Measurements from ENCODE around the gene GALNT18. TPM values are rescaled to one million over a fixed set of nuclear protein-coding genes. Genes with fewer than 3 reads are reported as not detected.

The GALNT18 gene
- total and polyA plus RNA-seq, 3 experiments from 2014 or later, result 1.3 TPM; not detected in 1

GRCh38 chr11:11401960-11402535 is 219.8 kb downstream of the GALNT18 start:
- Mint-ChIP-seq H3K27ac (no peak overlapping the region), H3K9me3 (no peaks in the 10 kb centered on the region), H3K4me1 (no peaks in the 10 kb centered on the region), H3K27me3 (peaks cover 2 to 26% of the 10 kb centered on the region in 2 donors), H3K36me3 (peaks cover 0 to 2% (median 0%) of the 10 kb centered on the region in 3 donors), H3K4me3 (no peak overlapping the region)
- CTCF ChIA-PET, result no interaction called here
- Histone ChIP-seq H3K36me3 (ENCODE audit: insufficient read depth, low read length) (no peaks in the 10 kb centered on the region), H3K4me3 (ENCODE audit: low read length) (no peak overlapping the region), H3K9me3 (ENCODE audit: low read length) (no peaks in the 10 kb centered on the region), H3K27ac (ENCODE audit: low read depth, low read length) (no peak overlapping the region), H3K4me1 (ENCODE audit: insufficient read depth, low read length) (no peaks in the 10 kb centered on the region), H3K27me3 (ENCODE audit: insufficient read depth, low read length, poor library complexity, severe bottlenecking) (no peaks in the 10 kb centered on the region)
- DNase-seq, result no peak
- POLR2A ChIA-PET, result no interaction called here

- Mint-ChIP-seq H3K27me3 (peaks cover 2 to 27% of the 10 kb centered on the region in 2 donors), H3K36me3 (peaks cover 0 to 2% (median 0%) of the 10 kb centered on the region in 3 donors), H3K4me1 (no peaks in the 10 kb centered on the region), H3K27ac (no peak overlapping the region), H3K4me3 (no peak overlapping the region), H3K9me3 (no peaks in the 10 kb centered on the region)
- H3K4me1 ChIP-seq (ENCODE audit: insufficient read depth, low read length), result no peaks in the 10 kb centered on the region
- ChIA-PET POLR2A (no interaction called here), CTCF (no interaction called here)
- no peak overlapping the region for H3K4me3 ChIP-seq (ENCODE audit: low read length)
- no peak for DNase-seq
- H3K27me3 ChIP-seq (ENCODE audit: insufficient read depth, low read length, poor library complexity, severe bottlenecking), result no peaks in the 10 kb centered on the region
- H3K27ac ChIP-seq (ENCODE audit: low read depth, low read length), result no peak overlapping the region
- H3K36me3 ChIP-seq (ENCODE audit: insufficient read depth, low read length), result no peaks in the 10 kb centered on the region
- no peaks in the 10 kb centered on the region for H3K9me3 ChIP-seq (ENCODE audit: low read length)
These were observed 221.1 kb downstream of the GALNT18 start for GRCh38 chr11:11400635-11401232.

GRCh38 chr11:11400121-11400520 is 221.7 kb downstream of the GALNT18 start:
- POLR2A ChIA-PET, result no interaction called here
- H3K27ac Mint-ChIP-seq, result no peak overlapping the region
- H3K9me3 Mint-ChIP-seq, result no peaks in the 10 kb centered on the region
- Histone ChIP-seq H3K4me1 (ENCODE audit: insufficient read depth, low read length) (no peaks in the 10 kb centered on the region), H3K9me3 (ENCODE audit: low read length) (no peaks in the 10 kb centered on the region), H3K4me3 (ENCODE audit: low read length) (no peak overlapping the region), H3K27ac (ENCODE audit: low read depth, low read length) (no peak overlapping the region), H3K27me3 (ENCODE audit: insufficient read depth, low read length, poor library complexity, severe bottlenecking) (no peaks in the 10 kb centered on the region), H3K36me3 (ENCODE audit: insufficient read depth, low read length) (no peaks in the 10 kb centered on the region)
- H3K4me3 Mint-ChIP-seq, result no peak overlapping the region
- H3K4me1 Mint-ChIP-seq, result no peaks in the 10 kb centered on the region
- CTCF ChIA-PET, result no interaction called here
- H3K36me3 Mint-ChIP-seq, result peaks cover 0 to 2% (median 0%) of the 10 kb centered on the region in 3 donors
- DNase-seq, result no peak
- peaks cover 2 to 28% of the 10 kb centered on the region in 2 donors for H3K27me3 Mint-ChIP-seq

- H3K36me3 Mint-ChIP-seq, result no peaks in the 10 kb centered on the region
- Histone ChIP-seq H3K27ac (ENCODE audit: low read depth, low read length) (no peak overlapping the region), H3K27me3 (ENCODE audit: insufficient read depth, low read length, poor library complexity, severe bottlenecking) (no peaks in the 10 kb centered on the region), H3K4me1 (ENCODE audit: insufficient read depth, low read length) (no peaks in the 10 kb centered on the region), H3K4me3 (ENCODE audit: low read length) (no peak overlapping the region), H3K36me3 (ENCODE audit: insufficient read depth, low read length) (no peaks in the 10 kb centered on the region), H3K9me3 (ENCODE audit: low read length) (no peaks in the 10 kb centered on the region)
- no peak overlapping the region for H3K27ac Mint-ChIP-seq
- no peaks in the 10 kb centered on the region for H3K9me3 Mint-ChIP-seq
- H3K4me3 Mint-ChIP-seq, result no peak overlapping the region
- POLR2A ChIA-PET, result no interaction called here
- H3K4me1 Mint-ChIP-seq, result no peaks in the 10 kb centered on the region
- no peak for DNase-seq
- CTCF ChIA-PET, result interaction anchor here (1.3 kb wide), 1 partner anchor 10 kb away, joined by 3 read pairs; no protein-coding TSS in a partner anchor
- peaks cover 3 to 17% of the 10 kb centered on the region in 2 donors for H3K27me3 Mint-ChIP-seq
These were observed 224.0 kb downstream of the GALNT18 start for GRCh38 chr11:11397781-11398180.

- no peak overlapping the region for H3K27ac ChIP-seq (ENCODE audit: low read depth, low read length)
- H3K36me3 ChIP-seq (ENCODE audit: insufficient read depth, low read length), result no peaks in the 10 kb centered on the region
- H3K36me3 Mint-ChIP-seq, result no peaks in the 10 kb centered on the region
- peaks cover 4 to 12% of the 10 kb centered on the region in 2 donors for H3K27me3 Mint-ChIP-seq
- H3K4me1 Mint-ChIP-seq, result no peaks in the 10 kb centered on the region
- no peak overlapping the region for H3K4me3 Mint-ChIP-seq
- no peaks in the 10 kb centered on the region for H3K9me3 ChIP-seq (ENCODE audit: low read length)
- H3K9me3 Mint-ChIP-seq, result no peaks in the 10 kb centered on the region
- no peak for DNase-seq
- H3K27ac Mint-ChIP-seq, result no peak overlapping the region
- ChIA-PET POLR2A (no interaction called here), CTCF (interaction anchor here (1.3 kb wide), 1 partner anchor 10 kb away, joined by 3 read pairs; no protein-coding TSS in a partner anchor)
- no peak overlapping the region for H3K4me3 ChIP-seq (ENCODE audit: low read length)
- H3K4me1 ChIP-seq (ENCODE audit: insufficient read depth, low read length), result no peaks in the 10 kb centered on the region
- no peaks in the 10 kb centered on the region for H3K27me3 ChIP-seq (ENCODE audit: insufficient read depth, low read length, poor library complexity, severe bottlenecking)
These were observed 224.8 kb downstream of the GALNT18 start for GRCh38 chr11:11397036-11397415.

GRCh38 chr11:11396301-11397035 is 225.3 kb downstream of the GALNT18 start:
- H3K27ac ChIP-seq (ENCODE audit: low read depth, low read length), result no peak overlapping the region
- no peak overlapping the region for H3K4me3 ChIP-seq (ENCODE audit: low read length)
- H3K4me1 ChIP-seq (ENCODE audit: insufficient read depth, low read length), result no peaks in the 10 kb centered on the region
- Mint-ChIP-seq H3K4me3 (no peak overlapping the region), H3K4me1 (no peaks in the 10 kb centered on the region), H3K27ac (no peak overlapping the region), H3K27me3 (peaks cover 4 to 12% of the 10 kb centered on the region in 2 donors), H3K36me3 (no peaks in the 10 kb centered on the region), H3K9me3 (no peaks in the 10 kb centered on the region)
- no peak for DNase-seq
- no peaks in the 10 kb centered on the region for H3K36me3 ChIP-seq (ENCODE audit: insufficient read depth, low read length)
- ChIA-PET CTCF (no interaction called here), POLR2A (no interaction called here)
- H3K9me3 ChIP-seq (ENCODE audit: low read length), result no peaks in the 10 kb centered on the region
- H3K27me3 ChIP-seq (ENCODE audit: insufficient read depth, low read length, poor library complexity, severe bottlenecking), result no peaks in the 10 kb centered on the region

- no peak overlapping the region for H3K4me3 ChIP-seq (ENCODE audit: low read length)
- Mint-ChIP-seq H3K4me3 (no peak overlapping the region), H3K4me1 (no peaks in the 10 kb centered on the region), H3K27me3 (peaks cover 4 to 12% of the 10 kb centered on the region in 2 donors), H3K27ac (no peak overlapping the region), H3K9me3 (no peaks in the 10 kb centered on the region), H3K36me3 (no peaks in the 10 kb centered on the region)
- POLR2A ChIA-PET, result no interaction called here
- H3K36me3 ChIP-seq (ENCODE audit: insufficient read depth, low read length), result no peaks in the 10 kb centered on the region
- no peaks in the 10 kb centered on the region for H3K4me1 ChIP-seq (ENCODE audit: insufficient read depth, low read length)
- H3K27ac ChIP-seq (ENCODE audit: low read depth, low read length), result no peak overlapping the region
- DNase-seq, result no peak
- no peaks in the 10 kb centered on the region for H3K27me3 ChIP-seq (ENCODE audit: insufficient read depth, low read length, poor library complexity, severe bottlenecking)
- no peaks in the 10 kb centered on the region for H3K9me3 ChIP-seq (ENCODE audit: low read length)
- CTCF ChIA-PET, result no interaction called here
These were observed 226.7 kb downstream of the GALNT18 start for GRCh38 chr11:11395126-11395525.

- H3K27ac Mint-ChIP-seq, result no peak overlapping the region
- Histone ChIP-seq H3K27me3 (ENCODE audit: insufficient read depth, low read length, poor library complexity, severe bottlenecking) (no peaks in the 10 kb centered on the region), H3K4me1 (ENCODE audit: insufficient read depth, low read length) (no peaks in the 10 kb centered on the region), H3K27ac (ENCODE audit: low read depth, low read length) (no peak overlapping the region), H3K9me3 (ENCODE audit: low read length) (no peaks in the 10 kb centered on the region), H3K4me3 (ENCODE audit: low read length) (no peak overlapping the region), H3K36me3 (ENCODE audit: insufficient read depth, low read length) (no peaks in the 10 kb centered on the region)
- DNase-seq, result no peak
- H3K9me3 Mint-ChIP-seq, result no peaks in the 10 kb centered on the region
- POLR2A ChIA-PET, result no interaction called here
- H3K4me1 Mint-ChIP-seq, result no peaks in the 10 kb centered on the region
- no peak overlapping the region for H3K4me3 Mint-ChIP-seq
- H3K27me3 Mint-ChIP-seq, result peaks cover 4 to 14% of the 10 kb centered on the region in 2 donors
- no peaks in the 10 kb centered on the region for H3K36me3 Mint-ChIP-seq
- CTCF ChIA-PET, result no interaction called here
These were observed 227.6 kb downstream of the GALNT18 start for GRCh38 chr11:11394241-11394640.
